ENCODE measurements around the gene TNFRSF13B.
A peak's percentile ranks its signal among the peaks of the same experiment; 100 is the strongest.
"Not testable (repeated sequence)": the region's sequence is repeated elsewhere in the genome, so short reads cannot be mapped to it uniquely, and the experiment has no call there.

Gene TNFRSF13B

GRCh38 chr17:17004251-17004996 lies 32.5 kb upstream of the TNFRSF13B start:
- TF ChIP-seq CTCF (conservative IDR thresholded peaks at IDR 0.05; ENCODE audit: low read length) = no peak
- H3K4me3 ChIP-seq (ENCODE audit: low read length) = no peak overlapping the region
- DNase-seq (ENCODE audit: low read depth) = no peak

GRCh38 chr17:17002731-17003715 lies 31.1 kb upstream of the TNFRSF13B start:
- DNase-seq (ENCODE audit: low read depth); H3K4me3 ChIP-seq (ENCODE audit: low read length): not testable (repeated sequence)

GRCh38 chr17:17001874-17002520 lies 30.1 kb upstream of the TNFRSF13B start:
- no peak overlapping the region for H3K4me3 ChIP-seq (ENCODE audit: low read length)
- peak; percentile 51 for DNase-seq (ENCODE audit: low read depth)
- TF ChIP-seq CTCF (conservative IDR thresholded peaks at IDR 0.05; ENCODE audit: low read length) = peak; percentile 85

GRCh38 chr17:17001076-17001777 lies 29.3 kb upstream of the TNFRSF13B start:
- no peak overlapping the region for H3K4me3 ChIP-seq (ENCODE audit: low read length)
- TF ChIP-seq CTCF (conservative IDR thresholded peaks at IDR 0.05; ENCODE audit: low read length) = no peak
- DNase-seq (ENCODE audit: low read depth) = no peak

- no peak for TF ChIP-seq CTCF (conservative IDR thresholded peaks at IDR 0.05; ENCODE audit: low read length)
- DNase-seq (ENCODE audit: low read depth) = no peak
- H3K4me3 ChIP-seq (ENCODE audit: low read length) = no peak overlapping the region
These were observed 28.2 kb upstream of the TNFRSF13B start for GRCh38 chr17:16999931-17000625.

GRCh38 chr17:16997514-16998429 lies 25.9 kb upstream of the TNFRSF13B start:
- no peak for TF ChIP-seq CTCF (conservative IDR thresholded peaks at IDR 0.05; ENCODE audit: low read length)
- no peak for DNase-seq (ENCODE audit: low read depth)
- no peak overlapping the region for H3K4me3 ChIP-seq (ENCODE audit: low read length)

GRCh38 chr17:16996726-16997125 lies 24.8 kb upstream of the TNFRSF13B start:
- not testable (repeated sequence) for H3K4me3 ChIP-seq (ENCODE audit: low read length); DNase-seq (ENCODE audit: low read depth)
